Keratinocyte (primary cell): ENCODE results near the gene PRR4. TPM values are rescaled to one million over a fixed set of nuclear protein-coding genes. Genes with fewer than 3 reads are reported as not detected.

ENCODE experiments used
- DNase-seq: peaks from one replicate; pipeline ENCODE4 v3.0.0-alpha.2; 2011; ENCODE audit warnings: low read depth, missing footprints, low spot score
- FAIRE-seq: peaks from 2 replicates; lab custom pipeline; 2011; peaks lifted over from hg19 to GRCh38; lab: Jason Lieb, UNC
- H2AFZ ChIP-seq: 2 replicates; pipeline ENCODE4 v1.6.0; 2012; ENCODE audit warnings: low read length, control low read depth, inconsistent platforms; ENCODE audit not compliant: control insufficient read depth
- H3K27ac ChIP-seq: 2 replicates; pipeline ENCODE4 v1.5.1; 2011; ENCODE audit warnings: low read length; ENCODE audit not compliant: control insufficient read depth, insufficient read depth
- H3K27me3 ChIP-seq: 3 replicates; pipeline ENCODE4 v1.6.0; 2011; ENCODE audit warnings: low read length; ENCODE audit not compliant: control insufficient read depth, insufficient read depth; ENCODE audit errors: extremely low read depth
- H3K36me3 ChIP-seq, 2 experiments: 2 replicates in 1 of 2; 3 replicates in 1 of 2; pipeline ENCODE4 v1.5.1; 2011; ENCODE audit warnings: low read length in 2 of 2, mild to moderate bottlenecking in 1 of 2; ENCODE audit not compliant: control insufficient read depth in 2 of 2, insufficient read depth in 2 of 2; ENCODE audit errors: extremely low read depth in 1 of 2
- H3K4me1 ChIP-seq: 3 replicates; pipeline ENCODE4 v1.5.1; 2011; ENCODE audit warnings: low read length; ENCODE audit not compliant: control insufficient read depth, insufficient read depth; ENCODE audit errors: extremely low read depth
- H3K4me2 ChIP-seq: 3 replicates; pipeline ENCODE4 v1.6.0; 2011; ENCODE audit warnings: low read depth, low read length; ENCODE audit not compliant: control insufficient read depth, insufficient read depth; ENCODE audit errors: extremely low read depth
- H3K4me3 ChIP-seq, 3 experiments: fragments of 200-600 bp in 1 of 3; sonication (generic) in 1 of 3; 2 replicates in 2 of 3; 3 replicates in 1 of 3; pipeline ENCODE4 v1.5.1; 2011 to 2016; ENCODE audit warnings: low read length in 3 of 3, mild to moderate bottlenecking in 3 of 3, control low read depth in 2 of 3, inconsistent platforms in 1 of 3, low read depth in 1 of 3, mixed read lengths in 1 of 3, mixed run types in 1 of 3, moderate library complexity in 1 of 3; ENCODE audit not compliant: control insufficient read depth in 2 of 3, insufficient read depth in 2 of 3; ENCODE audit errors: extremely low read depth in 1 of 3
- H3K79me2 ChIP-seq: 2 replicates; pipeline ENCODE4 v1.6.0; 2012; ENCODE audit warnings: low read length; ENCODE audit not compliant: control insufficient read depth, insufficient read depth
- H3K9ac ChIP-seq: 3 replicates; pipeline ENCODE4 v1.6.0; 2011; ENCODE audit warnings: low read length; ENCODE audit not compliant: control insufficient read depth, insufficient read depth; ENCODE audit errors: extremely low read depth
- H3K9me1 ChIP-seq: 3 replicates; pipeline ENCODE4 v1.6.0; 2011; ENCODE audit warnings: low read length; ENCODE audit not compliant: control insufficient read depth, insufficient read depth; ENCODE audit errors: extremely low read depth
- H3K9me3 ChIP-seq: 2 replicates; pipeline ENCODE4 v1.5.1; 2012; ENCODE audit warnings: low read depth, low read length; ENCODE audit not compliant: control insufficient read depth
- H4K20me1 ChIP-seq: 3 replicates; pipeline ENCODE4 v1.6.0; 2011; ENCODE audit warnings: low read length; ENCODE audit not compliant: control insufficient read depth, insufficient read depth; ENCODE audit errors: extremely low read depth
- CTCF ChIP-seq, 3 experiments: IDR thresholded peaks in 1 of 3; conservative IDR thresholded peaks in 1 of 3; optimal IDR thresholded peaks in 1 of 3; 2 replicates in 2 of 3; 3 replicates in 1 of 3; pipeline versions ENCODE3 to v1.5.1; 2011; ENCODE audit warnings: low read length in 3 of 3, mild to moderate bottlenecking in 3 of 3, moderate library complexity in 2 of 3, control low read depth in 1 of 3, inconsistent platforms in 1 of 3; ENCODE audit not compliant: insufficient read depth in 2 of 3; ENCODE audit errors: extremely low read depth in 1 of 3
- EZH2 ChIP-seq: IDR thresholded peaks from one replicate; pipeline ENCODE4 v1.6.1; 2012; ENCODE audit warnings: inconsistent platforms, mild to moderate bottlenecking, low read length, moderate library complexity
- dilution Hi-C: fragments of 300-500 bp; cut with MboI; formaldehyde crosslinking; loops from one replicate; pipeline ENCODE4 v1.7.0; 2020; ENCODE audit warnings: low sequenced_read_pairs; ENCODE audit not compliant: extremely low pct_ligation_motif_present
- polyA plus RNA-seq, 5 experiments: library from polyadenylated mRNA; depleted of rRNA in 3 of 5; stranded (reverse) in 3 of 5; stranded (forward) in 1 of 5; unstranded in 1 of 5; fragments of >200 nt; gene quantifications; 1 replicate in 1 of 5; 2 replicates in 3 of 5; 3 replicates in 1 of 5; pipeline versions ENCODE4 v1.2.1 to v1.2.3, GENCODE V29; 2011 to 2012; ENCODE audit warnings: missing spikeins in 2 of 5, low read depth in 1 of 5, low replicate concordance in 1 of 5
- small RNA-seq, 3 experiments: library from RNA; depleted of rRNA; stranded (forward); fragments of <200 nt; gene quantifications; one replicate each; pipeline ENCODE3, GENCODE V24; 2012; ENCODE audit warnings: low read depth in 3 of 3, low replicate concordance in 1 of 3; ENCODE audit not compliant: insufficient read length in 3 of 3

Gene PRR4
- polyA plus RNA-seq, 1 donor (not counting 4 experiments of a cell fraction or from before 2014, with no cell fraction given): 4.0 TPM

- Histone ChIP-seq H3K9me1 (no peaks in the 10 kb centered on the region), H3K4me3 (no peak overlapping the region), H4K20me1 (no peaks in the 10 kb centered on the region), H3K27ac (no peak overlapping the region), H3K4me2 (no peak overlapping the region), H3K36me3 (no peaks in the 10 kb centered on the region), H3K9me3 (no peaks in the 10 kb centered on the region), H3K27me3 (peaks cover 4% of the 10 kb centered on the region), H2AFZ (no peak overlapping the region), H3K9ac (no peak overlapping the region), H3K4me1 (no peaks in the 10 kb centered on the region), H3K79me2 (no peaks in the 10 kb centered on the region)
- dilution Hi-C loops: no loop called here
- no peak for DNase-seq
- no peak for FAIRE-seq
- no peak for TF ChIP-seq EZH2
- TF ChIP-seq CTCF (optimal IDR thresholded peaks at IDR 0.05 in 1 of 3, IDR thresholded peaks at IDR 0.05 in 1 of 3, conservative IDR thresholded peaks at IDR 0.05 in 1 of 3; ENCODE audit: extremely low read depth in 1 of 3, insufficient read depth in 2 of 3, low read length in 3 of 3): no peak
These were observed 47.5 kb downstream of the PRR4 start for GRCh38 chr12:10801741-10802140.

Small RNAs within 50 kb of the gene (small RNA-seq; reads per million reads assigned to genes)
- gene PRR4: 0 reads per million in 3 experiments

Other genes starting within 250 kb of the PRR4 start
- gene MAGOHB, start 235.9 kb downstream of the PRR4 start, polyA plus RNA-seq: 13.3 to 34.2 TPM (median 23.1 TPM) in 3 replicates
- gene STYK1, start 175.4 kb downstream of the PRR4 start, polyA plus RNA-seq: 2.0 to 2.8 TPM (median 2.3 TPM) in 3 replicates
- 127 to 367 TPM (median 170 TPM) in 3 replicates for gene YBX3, start 126.2 kb downstream of the PRR4 start, polyA plus RNA-seq
- gene TAS2R7, start 46.8 kb downstream of the PRR4 start, polyA plus RNA-seq: not detected in 3 replicates
- gene TAS2R8, start 42.2 kb downstream of the PRR4 start, polyA plus RNA-seq: not detected in 3 replicates
- gene TAS2R9, start 39.3 kb downstream of the PRR4 start, polyA plus RNA-seq: not detected in 3 replicates
- 0.10 to 0.22 TPM in 2 of 3 replicates, not detected in the other for gene TAS2R10, start 23.1 kb downstream of the PRR4 start, polyA plus RNA-seq
- 4.5 to 5.5 TPM (median 4.9 TPM) in 3 replicates for gene PRH1, start 34.8 kb upstream of the PRR4 start, polyA plus RNA-seq
- 0.08 to 0.14 TPM in 2 of 3 replicates, not detected in the other for gene TAS2R13, start 60.1 kb upstream of the PRR4 start, polyA plus RNA-seq
- 0.12 to 0.13 TPM in 2 of 3 replicates, not detected in the other for gene PRH2, start 79.8 kb upstream of the PRR4 start, polyA plus RNA-seq
- gene TAS2R14, start 89.8 kb upstream of the PRR4 start, polyA plus RNA-seq: 0.58 to 1.2 TPM (median 0.63 TPM) in 3 replicates
- 0.10 TPM in 1 of 3 replicates, not detected in the others for gene TAS2R50, start 137.4 kb upstream of the PRR4 start, polyA plus RNA-seq
- gene TAS2R20, start 148.8 kb upstream of the PRR4 start, polyA plus RNA-seq: 0.08 to 0.43 TPM (median 0.41 TPM) in 3 replicates
- 0.17 to 0.31 TPM in 2 of 3 replicates, not detected in the other for gene TAS2R19, start 173.1 kb upstream of the PRR4 start, polyA plus RNA-seq
- gene TAS2R31, start 181.9 kb upstream of the PRR4 start, polyA plus RNA-seq: 0.08 to 0.28 TPM in 2 of 3 replicates, not detected in the other
- 0.10 to 0.13 TPM in 2 of 3 replicates, not detected in the other for gene TAS2R46, start 212.8 kb upstream of the PRR4 start, polyA plus RNA-seq
- gene TAS2R43, start 242.8 kb upstream of the PRR4 start, polyA plus RNA-seq: 0.34 TPM in 1 of 3 replicates, not detected in the others